Activated naive CD4-positive, alpha-beta T cell treated with anti-CD3 and anti-CD28 coated beads, Interleukin-2, amount 50 U/mL, for 16 hours (primary cell): ENCODE results near the gene DNAJB2.
"Not testable (repeated sequence)": the region's sequence is repeated elsewhere in the genome, so short reads cannot be mapped to it uniquely, and the experiment has no call there.

Experiments used
- DNase-seq: peaks from one replicate; pipeline ENCODE4 v3.0.0-alpha.2; 2020

The DNAJB2 gene

DNA sequence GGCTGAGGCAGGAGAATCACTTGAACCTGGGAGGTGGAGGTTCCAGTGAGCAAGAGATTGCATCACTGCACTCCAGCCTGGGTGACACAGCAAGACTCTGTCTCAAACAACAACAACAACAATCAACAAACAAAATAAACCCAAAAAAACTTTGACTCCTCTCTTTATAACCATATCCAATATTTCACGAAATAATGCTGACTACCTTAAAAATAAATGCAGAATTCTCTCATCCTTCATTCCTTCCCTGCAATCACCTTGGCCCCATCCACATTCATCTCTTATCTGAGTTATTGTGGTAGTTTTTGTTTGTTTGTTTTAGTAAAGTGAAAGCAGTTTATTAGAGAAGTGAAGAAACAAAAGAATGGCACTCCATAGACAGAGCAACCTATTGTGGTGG lies 26.9 kb downstream of the DNAJB2 start:
- no peak for DNase-seq

DNA sequence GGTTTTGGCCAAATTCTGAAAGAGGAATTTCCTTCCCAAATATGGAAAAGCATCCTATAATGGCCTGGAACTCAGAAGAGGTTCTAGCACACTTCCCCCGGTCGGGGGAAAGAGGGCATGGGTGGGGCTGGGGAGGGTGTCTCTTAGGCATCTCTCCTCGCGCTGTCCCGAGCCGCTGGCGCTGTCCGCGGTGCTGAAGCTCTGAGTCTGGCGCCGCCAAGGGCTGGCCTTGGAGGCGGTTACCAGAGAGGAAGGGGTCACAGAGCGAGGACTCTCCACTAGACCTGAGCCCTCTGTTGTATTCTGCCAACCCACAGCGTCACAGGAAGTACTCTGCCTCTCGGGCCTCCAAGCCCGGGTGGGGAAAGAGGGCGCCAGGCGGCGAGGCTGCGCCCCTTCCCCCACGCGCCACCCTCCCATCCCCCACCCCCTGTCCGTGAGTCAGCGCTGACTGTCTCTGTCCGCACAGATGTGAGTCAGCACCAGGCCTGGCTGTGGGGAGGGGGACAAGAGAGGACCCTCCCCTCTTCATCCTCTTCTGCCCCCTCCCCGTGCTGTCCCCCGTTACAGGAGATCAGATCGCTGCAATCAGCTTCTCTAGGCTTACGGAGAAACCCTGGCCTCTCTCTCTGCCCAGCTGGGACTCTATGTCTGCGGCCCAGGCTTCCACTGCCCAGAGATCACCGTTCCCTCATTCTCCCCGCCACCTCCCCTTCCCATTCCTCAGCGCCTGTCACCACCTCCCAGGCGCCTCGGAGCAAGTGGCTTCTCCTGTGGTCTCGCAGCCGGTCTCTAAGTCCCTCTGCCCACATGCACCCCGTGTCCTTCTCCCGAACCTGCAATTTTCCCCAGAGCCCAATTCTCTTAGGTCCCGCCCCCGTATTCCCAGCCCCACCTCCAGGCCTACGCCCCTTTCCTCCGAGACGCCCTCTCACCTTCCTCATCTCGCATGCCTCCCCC lies 29.3 kb downstream of the DNAJB2 start:
- DNase-seq, result peak; percentile 72

DNA sequence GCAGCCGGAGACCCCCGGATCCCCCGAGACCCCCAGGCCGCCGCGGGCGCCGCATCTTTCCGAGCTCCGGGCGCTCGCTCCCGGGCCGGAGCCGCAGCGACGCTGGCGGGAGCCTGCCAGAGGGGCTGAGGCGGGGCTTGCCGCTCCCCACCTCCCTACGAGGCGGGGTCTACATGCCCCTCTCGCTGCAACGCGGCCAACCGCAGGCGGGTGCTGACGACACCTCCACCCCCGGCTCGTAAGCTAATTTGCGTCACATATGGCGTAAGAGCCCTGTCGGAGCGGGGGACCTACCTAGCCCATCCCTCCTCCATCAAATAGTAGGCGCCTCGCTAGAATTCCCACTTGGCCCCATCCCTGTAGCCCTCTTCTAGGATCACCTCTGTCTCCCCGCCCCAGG lies 30.1 kb downstream of the DNAJB2 start, which contains the start of gene PTPRN:
PTPRN (minus strand) TSS at position 124 of the 400 bp plus-strand sequence; CDS start at position 55, 69 bp downstream.
- no peak for DNase-seq

DNA sequence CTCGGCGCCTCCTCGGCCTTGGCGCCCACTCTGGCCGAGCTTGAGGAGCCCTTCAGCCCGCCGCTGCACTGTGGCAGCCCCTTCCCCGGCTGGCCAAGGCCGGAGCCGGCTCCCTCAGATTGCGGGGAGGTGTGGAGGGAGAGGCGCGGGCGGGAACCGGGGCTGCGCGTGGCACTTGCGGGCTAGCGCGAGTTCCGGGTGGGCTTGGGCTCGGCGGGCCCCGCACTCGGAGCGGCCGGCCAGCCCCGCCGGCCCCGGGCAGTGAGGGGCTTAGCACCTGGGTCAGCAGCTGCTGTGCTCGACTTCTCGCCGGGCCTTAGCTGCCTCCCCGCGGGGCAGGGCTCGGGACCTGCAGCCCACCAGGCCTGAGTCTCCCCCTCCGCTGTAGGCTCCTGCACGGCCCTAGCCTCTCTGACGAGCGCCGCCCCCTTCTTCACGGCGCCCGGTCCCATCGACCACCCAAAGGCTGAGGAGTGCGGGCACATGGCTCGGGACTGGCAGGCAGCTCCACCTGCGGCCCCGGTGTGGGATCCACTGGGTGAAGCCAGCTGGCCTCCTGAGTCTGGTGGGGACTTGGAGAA lies 33.6 kb downstream of the DNAJB2 start:
- DNase-seq, result not testable (repeated sequence)

DNA sequence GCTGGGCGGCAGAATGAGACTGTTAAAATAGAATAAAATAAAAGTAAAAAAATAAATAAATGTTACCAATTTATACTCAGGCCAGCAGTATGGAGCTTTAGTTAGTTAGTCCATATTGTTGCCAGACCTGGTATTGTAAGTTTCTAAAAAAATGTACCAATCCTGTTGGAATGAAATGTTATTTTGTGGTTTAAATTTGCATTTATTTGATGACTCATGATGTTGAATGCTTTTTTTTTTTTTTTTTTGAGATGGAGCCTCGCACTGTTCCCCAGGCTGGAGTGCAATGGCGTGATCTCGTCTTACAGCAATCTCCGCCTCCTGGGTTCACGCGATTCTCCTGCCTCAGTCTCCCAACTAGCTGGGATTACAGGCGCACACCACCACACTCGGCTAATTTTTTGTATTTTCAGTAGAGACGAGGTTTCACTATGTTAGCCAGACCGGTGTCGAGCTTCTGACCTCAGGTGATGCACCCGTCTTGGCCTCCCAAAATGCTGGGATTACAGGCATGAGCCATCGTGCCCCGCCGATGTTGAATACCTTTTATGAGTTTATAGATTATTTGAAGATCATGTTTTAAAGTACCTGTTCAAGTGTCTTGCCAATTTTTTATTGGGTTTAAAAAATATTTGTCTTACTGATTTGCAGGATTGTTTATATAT lies 35.8 kb downstream of the DNAJB2 start:
- no peak for DNase-seq

DNA sequence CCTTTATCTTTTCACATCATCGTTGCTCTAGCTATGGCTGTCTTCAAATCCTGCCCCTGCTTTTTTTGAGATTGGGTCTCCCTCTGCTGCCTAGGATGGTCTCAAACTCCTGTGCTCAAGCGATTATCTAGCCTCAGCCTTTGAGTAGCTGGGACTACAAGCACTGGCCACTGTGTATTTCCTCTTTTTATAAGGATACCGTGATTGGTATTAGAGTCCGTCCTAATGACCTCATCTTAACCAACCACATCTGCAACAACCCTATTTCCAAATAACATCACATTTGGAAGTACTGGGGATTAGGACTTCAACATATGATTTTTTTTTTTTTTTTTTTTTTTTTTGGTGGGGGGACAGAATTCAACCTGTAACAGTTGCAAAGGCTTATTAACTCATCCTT lies 44.3 kb downstream of the DNAJB2 start:
- no peak for DNase-seq

DNA sequence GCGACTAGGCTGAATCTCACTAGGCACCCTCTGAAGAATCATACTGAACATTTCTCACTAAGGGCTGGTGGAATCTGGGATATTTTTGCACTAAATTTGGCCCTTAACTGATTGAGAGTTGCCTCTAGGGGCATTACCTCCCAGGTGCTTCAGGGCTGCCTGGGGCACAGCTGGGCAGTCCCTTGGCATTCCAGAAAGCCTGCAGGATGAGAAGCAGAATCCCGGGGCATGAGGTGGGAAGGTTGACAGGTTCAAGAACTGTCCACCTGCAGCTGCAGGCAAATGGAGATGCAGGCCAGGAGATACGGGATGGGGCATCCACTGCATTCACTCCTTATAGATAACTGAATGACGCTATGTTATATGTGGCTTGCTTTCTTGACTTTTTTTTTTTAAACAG lies 46.0 kb downstream of the DNAJB2 start:
- DNase-seq, result no peak

DNA sequence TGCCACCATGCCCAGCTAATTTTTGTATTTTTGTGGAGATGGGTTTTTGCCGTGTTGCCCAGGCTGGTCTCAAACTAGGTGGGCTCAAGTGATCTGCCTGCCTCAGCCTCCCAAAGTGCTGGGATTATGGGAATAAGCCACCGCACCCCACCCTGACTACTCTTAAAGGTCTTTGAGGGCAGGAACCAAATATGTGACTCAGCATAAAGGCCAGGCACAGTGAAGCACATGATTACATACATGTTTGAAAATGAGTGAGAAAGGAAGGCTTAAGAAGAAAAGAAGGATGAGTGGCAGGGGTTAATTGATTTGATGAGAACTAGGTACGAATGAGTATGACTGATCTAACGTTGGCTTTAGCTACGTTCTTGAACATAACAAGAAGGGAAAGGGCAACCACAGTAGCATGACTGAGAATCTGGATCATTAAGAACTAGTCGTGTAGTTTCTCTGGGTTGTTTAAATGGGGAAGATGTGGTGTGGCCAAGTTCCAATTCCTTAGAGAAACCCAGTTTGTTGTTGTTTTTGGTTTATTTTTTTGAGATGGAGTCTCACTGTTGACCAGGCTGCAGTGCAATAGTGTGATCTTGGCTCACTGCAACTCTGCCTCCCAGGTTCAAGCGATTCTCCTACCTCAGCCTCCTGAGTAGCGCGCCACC lies 46.6 kb downstream of the DNAJB2 start:
- DNase-seq, result no peak

DNA sequence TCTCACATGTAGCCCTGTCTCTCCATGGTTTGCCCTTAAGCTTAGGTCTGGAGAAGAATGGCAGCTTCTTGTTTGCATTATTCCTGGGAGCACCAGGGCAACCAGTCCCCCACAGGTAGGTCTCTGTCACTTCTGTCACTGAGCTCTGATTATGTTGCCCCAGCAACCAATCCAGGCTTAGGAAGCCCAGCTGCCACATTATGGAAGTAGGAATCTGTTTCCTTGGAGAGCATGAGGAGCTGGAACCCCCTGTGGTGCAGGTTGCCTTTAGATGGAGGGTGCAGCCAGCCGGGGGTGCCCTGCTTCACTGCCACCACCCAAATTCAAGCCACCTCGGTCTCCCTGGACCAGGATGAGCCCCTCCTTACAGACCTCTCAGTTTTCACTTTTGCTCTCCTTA lies 48.6 kb downstream of the DNAJB2 start:
- DNase-seq, result no peak

DNA sequence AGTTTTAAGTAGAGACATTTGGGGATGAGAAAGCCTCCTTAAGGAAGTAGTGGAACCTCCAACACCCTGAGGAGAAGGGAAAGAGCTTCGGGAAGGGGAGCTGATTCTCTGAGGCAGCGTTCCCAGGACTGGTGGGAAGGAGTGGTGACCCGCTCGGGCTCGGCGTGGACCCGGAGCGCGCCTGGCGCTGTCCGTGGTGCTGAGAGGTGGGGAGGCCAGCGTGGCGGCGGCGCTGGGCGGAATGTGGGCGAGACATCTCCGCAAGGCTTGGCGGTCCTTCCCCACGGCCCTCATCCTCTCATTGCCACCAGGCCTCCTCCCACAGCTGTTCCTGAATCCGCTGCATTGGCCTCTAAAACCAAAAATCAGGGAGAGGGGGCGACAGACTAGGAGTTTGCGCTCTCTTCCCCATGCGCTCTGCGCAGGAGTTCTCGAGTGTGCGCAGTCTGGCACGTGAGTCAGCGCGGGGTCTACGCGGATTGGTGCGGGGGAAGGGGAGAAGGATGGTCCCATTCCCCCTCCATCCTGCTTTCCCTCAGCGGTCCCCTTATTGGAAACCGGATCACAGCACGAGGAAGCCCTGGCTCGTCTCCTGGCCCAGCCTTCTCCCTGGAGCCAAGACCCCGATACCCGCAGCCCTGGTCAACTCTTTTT lies 52.5 kb downstream of the DNAJB2 start:
- no peak for DNase-seq

DNA sequence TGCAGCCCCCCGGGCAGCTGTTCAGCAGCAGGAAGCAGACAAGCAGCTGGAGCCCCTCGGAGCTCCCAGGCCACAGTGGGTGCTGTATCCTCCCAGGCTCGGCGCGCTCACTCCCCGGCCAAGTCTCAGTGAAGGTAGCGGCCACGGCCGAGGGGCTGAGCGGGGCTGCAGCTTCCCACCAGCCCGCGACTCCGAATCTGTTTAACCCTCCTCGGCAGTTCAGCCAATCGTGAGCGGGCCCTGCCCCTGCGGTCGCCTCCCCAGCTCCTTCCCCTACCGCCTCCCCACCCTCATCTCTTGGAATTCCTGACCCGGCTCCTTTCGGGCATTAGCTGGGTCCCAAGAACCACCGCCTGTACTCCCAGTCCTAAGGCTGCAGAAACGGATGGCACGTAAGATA lies 53.4 kb downstream of the DNAJB2 start, which contains the start of gene RESP18:
RESP18 (minus strand) TSS at position 203 of the 400 bp plus-strand sequence.
- DNase-seq, result no peak

DNA sequence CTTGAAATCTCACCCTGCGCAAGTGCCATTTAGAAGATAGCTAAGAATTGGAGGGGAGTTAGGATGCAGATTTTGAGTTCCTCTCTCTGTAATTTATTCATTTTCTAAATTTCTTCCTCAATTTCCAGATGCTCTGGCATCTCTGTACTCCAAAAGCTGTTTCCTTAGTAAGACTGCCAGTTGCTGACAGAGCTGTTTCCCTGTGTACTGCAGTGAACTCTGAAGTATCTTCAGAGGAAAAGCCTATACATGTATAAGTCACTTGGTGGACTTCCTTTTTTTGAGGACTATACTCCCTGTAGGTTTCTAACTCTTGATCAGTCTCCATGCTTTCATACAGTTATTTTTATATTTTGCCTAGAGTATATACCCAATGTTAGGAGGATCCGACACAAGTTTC lies 54.9 kb downstream of the DNAJB2 start:
- no peak for DNase-seq

DNA sequence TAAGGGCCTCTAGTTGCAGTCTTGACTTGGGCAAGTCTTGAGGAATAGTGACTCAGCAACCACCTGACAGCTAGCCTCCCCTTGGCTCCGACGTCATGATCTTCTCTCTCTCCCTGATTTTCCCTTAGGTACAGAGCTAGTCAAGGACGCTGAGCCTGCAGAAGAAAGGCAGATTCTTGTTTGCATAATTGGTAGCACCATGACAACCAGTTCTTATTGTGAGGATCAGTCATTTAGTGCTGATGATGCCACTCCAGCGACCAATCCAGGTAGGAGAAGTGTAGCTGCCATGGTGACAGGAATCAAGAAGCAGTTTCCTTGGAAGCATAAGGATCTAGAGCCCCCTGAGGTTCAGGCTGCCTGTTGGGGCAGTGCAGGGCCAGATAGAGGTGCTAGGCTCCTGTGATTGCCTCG lies 56.2 kb downstream of the DNAJB2 start:
- DNase-seq, result no peak
